GM18498 (cell line): Measurements from ENCODE around the gene ADAMTS17.

Experiments
- ATAC-seq: cut with Tn5 transposase; IDR thresholded peaks from one replicate; pipeline ENCODE4 v1.9.1; 2021; ENCODE audit warnings: mild to moderate bottlenecking, moderate library complexity; ENCODE audit not compliant: unreplicated experiment

The ADAMTS17 gene

GRCh38 chr15:100311833-100312476 is 29.8 kb downstream of the ADAMTS17 start:
- ATAC-seq, result no peak

GRCh38 chr15:100311154-100311625 is 30.6 kb downstream of the ADAMTS17 start:
- ATAC-seq, result no peak

- ATAC-seq, result no peak
These were observed 31.1 kb downstream of the ADAMTS17 start for GRCh38 chr15:100310513-100311153.

GRCh38 chr15:100310041-100310405 is 31.8 kb downstream of the ADAMTS17 start:
- no peak for ATAC-seq

GRCh38 chr15:100309109-100310040 is 32.4 kb downstream of the ADAMTS17 start:
- no peak for ATAC-seq

GRCh38 chr15:100308608-100309007 is 33.2 kb downstream of the ADAMTS17 start:
- no peak for ATAC-seq

GRCh38 chr15:100308213-100308600 is 33.6 kb downstream of the ADAMTS17 start:
- ATAC-seq, result no peak

- no peak for ATAC-seq
These were observed 34.2 kb downstream of the ADAMTS17 start for GRCh38 chr15:100307241-100308212.

- no peak for ATAC-seq
These were observed 35.7 kb downstream of the ADAMTS17 start for GRCh38 chr15:100306098-100306497.

GRCh38 chr15:100301910-100302431 is 39.8 kb downstream of the ADAMTS17 start:
- ATAC-seq, result no peak

- no peak for ATAC-seq
These were observed 43.5 kb downstream of the ADAMTS17 start for GRCh38 chr15:100298257-100298656.

GRCh38 chr15:100297812-100298211 is 44.0 kb downstream of the ADAMTS17 start:
- no peak for ATAC-seq

- ATAC-seq, result no peak
These were observed 45.7 kb downstream of the ADAMTS17 start for GRCh38 chr15:100295939-100296565.

- no peak for ATAC-seq
These were observed 49.8 kb downstream of the ADAMTS17 start for GRCh38 chr15:100292010-100292409.

GRCh38 chr15:100291106-100291505 is 50.7 kb downstream of the ADAMTS17 start:
- ATAC-seq, result no peak

- ATAC-seq, result no peak
These were observed 56.0 kb downstream of the ADAMTS17 start for GRCh38 chr15:100285641-100286295.

- ATAC-seq, result no peak
These were observed 57.1 kb downstream of the ADAMTS17 start for GRCh38 chr15:100284701-100285100.

- ATAC-seq, result no peak
These were observed 57.6 kb downstream of the ADAMTS17 start for GRCh38 chr15:100284191-100284590.
